Left renal pelvis (tissue), 4 donors: ENCODE measurements around the gene CYP2E1. TPM values are rescaled to one million over a fixed set of nuclear protein-coding genes. Genes with fewer than 3 reads are reported as not detected.
"Not testable (repeated sequence)": the region's sequence is repeated elsewhere in the genome, so short reads cannot be mapped to it uniquely, and the experiment has no call there.

Experiments
- DNase-seq, 4 donors: peaks; one replicate each; pipeline ENCODE4 v3.0.0-alpha.2; 2013; ENCODE audit warnings: low read depth in 4 of 4, low spot score in 3 of 4
- polyA plus RNA-seq, 4 donors: library from polyadenylated mRNA; unstranded; fragments of 120-200 nt; gene quantifications; one replicate each; pipeline ENCODE4 v1.2.1, GENCODE V29; 2013; ENCODE audit not compliant: insufficient read length in 4 of 4

The CYP2E1 gene
- polyA plus RNA-seq, 4 donors = 0.67 to 2.3 (median 1.1) TPM

GRCh38 chr10:133528296-133528844 is 1.2 kb downstream of the CYP2E1 start:
- DNase-seq = no peak

DNA sequence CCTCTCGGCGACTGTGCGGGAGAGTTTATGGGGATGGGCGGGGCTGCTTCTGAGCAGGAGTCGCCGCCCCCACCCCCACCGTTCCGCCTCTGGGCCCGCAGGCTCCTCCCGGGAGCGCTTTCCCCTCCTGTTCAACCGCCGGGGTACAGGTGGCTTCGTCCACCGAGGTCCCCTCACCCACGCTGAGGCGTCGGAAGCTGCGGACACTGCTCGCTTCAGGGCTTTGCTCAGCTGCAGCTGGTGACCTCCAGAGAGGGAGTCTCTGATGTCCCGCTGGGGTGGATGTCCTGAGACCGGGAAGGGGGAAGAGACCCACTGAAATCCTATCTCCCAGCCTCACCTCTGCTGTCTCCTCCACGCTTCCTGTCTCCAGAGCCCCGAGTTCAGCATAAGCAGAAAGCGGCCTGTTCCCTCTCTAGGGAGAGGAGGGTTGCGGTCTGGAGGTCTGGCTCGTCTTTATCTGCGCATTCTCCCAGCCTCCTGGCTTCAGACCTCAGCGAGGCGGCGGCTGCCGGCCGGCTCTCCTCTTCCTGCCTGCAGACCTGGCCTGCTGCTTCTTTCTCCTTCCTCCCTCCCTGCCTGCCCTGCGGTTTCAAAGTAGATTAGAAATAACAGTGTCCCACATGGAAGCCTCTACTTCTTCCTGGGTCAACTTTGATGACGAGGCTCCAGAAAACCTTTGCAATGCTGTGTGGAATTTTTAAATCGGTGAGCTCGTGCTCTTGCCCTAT is 1.8 kb downstream of the CYP2E1 start:
- no peak for DNase-seq

GRCh38 chr10:133529576-133529946 is 2.4 kb downstream of the CYP2E1 start:
- no peak for DNase-seq

GRCh38 chr10:133530506-133530905 is 3.3 kb downstream of the CYP2E1 start:
- no peak for DNase-seq

- no peak for DNase-seq
Observed at GRCh38 chr10:133532871-133533270, 5.7 kb downstream of the CYP2E1 start.

DNA sequence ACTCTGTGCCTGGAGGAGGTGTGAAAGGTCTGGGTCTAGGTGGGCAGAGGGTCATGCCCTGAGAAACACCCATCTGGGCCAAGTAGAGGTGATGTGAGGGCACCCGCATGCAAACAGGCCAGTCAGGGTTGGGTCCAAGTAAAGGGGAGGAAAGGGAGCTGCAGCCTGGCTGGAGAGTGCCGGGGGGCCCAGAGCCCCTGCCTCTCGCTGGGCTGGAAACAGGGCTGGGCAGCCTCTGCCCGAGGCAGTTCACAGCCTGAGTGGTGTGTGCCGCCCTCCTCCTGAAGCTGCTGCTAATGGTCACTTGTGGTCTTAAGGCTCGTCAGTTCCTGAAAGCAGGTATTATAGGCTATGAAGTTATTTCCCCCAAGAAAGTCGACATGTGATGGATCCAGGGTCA is 7.3 kb downstream of the CYP2E1 start:
- DNase-seq = no peak

GRCh38 chr10:133536198-133536597 is 9.0 kb downstream of the CYP2E1 start:
- DNase-seq = no peak

DNA sequence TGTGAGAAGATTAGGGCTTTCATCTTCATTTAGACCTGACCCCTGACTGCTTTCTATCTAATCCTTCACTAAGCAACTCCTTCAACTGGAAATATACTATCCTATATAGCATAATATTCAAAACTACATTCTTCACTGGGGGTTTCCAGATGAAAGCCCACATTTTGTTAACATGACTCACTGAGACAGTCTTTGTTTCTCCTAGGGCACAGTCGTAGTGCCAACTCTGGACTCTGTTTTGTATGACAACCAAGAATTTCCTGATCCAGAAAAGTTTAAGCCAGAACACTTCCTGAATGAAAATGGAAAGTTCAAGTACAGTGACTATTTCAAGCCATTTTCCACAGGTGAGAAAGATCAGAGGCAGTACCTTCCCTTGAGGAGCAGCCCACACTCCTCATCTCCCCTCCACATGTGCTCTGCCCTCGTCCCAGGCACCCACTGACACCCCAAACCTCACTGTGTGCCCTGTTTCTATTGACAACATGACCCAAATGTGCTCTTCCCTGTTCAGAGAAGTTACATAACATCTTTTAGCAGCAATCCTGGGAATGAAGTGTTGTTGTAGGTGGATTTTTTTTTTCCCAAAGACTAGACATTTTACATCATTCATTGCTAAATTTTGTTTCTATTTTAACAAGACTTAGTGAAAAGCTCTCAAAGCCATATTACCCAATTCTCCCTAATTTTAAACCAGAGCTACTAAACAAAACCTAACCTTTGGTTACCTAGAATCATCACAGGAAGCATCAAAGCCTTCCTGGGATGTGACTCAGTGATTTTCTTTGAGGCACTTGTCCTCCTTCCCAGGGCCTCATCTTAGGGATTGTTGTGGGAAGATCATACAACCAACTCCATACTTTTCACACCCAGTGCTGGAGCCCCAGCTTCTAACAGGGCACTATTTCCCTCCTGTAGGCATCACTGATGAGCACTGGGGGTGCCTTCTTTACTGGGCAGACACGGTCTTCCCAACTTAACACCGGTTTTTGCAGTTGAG is 10.7 kb downstream of the CYP2E1 start:
- DNase-seq = no peak

GRCh38 chr10:133541441-133541975 is 14.3 kb downstream of the CYP2E1 start:
- DNase-seq = not testable (repeated sequence)

- no peak for DNase-seq
Observed at GRCh38 chr10:133544506-133544905, 17.3 kb downstream of the CYP2E1 start.

DNA sequence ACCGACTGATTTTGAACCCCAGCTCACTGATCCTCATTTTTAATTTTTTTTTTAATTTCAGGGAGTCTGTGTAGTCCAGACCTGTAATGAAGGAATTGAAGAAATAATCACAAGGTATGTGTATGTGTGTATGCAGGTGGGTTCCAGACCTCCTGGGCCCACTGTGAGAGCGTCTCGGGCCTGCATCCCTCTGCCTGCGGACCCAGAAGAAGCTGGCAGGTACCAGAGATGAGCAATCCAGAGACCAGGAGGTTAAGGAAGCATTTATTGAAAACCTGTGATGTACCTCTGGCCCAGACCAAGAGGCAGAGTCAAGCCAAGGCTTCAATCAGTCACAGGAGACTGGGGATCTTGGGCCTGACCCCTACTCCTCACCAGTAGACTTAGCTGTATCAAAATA is 27.4 kb downstream of the CYP2E1 start:
- no peak for DNase-seq

GRCh38 chr10:133555521-133555920 is 28.4 kb downstream of the CYP2E1 start:
- no peak for DNase-seq

- DNase-seq = no peak
Observed at GRCh38 chr10:133557381-133557780, 30.2 kb downstream of the CYP2E1 start.

DNA sequence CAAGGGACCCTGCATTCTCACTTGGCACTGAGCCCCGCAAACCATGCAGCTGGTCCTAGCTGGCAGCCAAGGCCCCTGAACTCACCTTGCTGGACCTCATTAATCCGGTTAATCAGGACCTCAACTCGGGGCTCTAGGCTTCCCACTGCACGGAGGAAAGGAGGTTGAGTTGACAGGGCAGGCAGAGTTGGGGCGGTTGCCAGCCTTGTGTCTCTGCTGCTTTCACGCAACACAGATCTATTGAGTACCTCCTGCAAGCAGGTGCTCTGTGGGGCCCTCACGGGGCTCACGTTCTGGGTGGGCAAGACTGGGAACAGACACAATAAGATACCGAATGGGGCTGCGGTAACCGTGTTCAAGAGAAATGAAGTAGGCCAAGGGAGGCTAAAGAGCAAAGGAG is 32.1 kb downstream of the CYP2E1 start:
- no peak for DNase-seq

DNA sequence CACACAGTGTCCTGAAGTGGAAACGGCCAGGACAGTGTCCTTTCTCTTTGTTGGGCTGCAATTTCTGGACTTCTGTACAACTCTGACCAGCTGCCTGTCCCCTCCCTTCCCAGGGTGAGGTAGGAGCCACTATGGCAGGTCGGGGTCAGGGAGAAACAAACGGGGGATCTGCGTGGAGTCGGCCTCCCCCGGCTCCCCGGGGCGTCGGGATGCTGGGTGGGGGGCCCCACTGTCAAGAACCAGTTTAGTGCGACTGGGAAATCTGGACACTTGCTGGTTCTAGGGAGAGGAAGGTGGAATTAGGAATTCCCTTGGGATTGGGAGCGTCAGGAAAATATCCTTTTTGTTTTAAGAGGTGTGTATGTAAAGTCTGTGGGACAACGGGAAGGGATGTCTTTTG is 37.7 kb downstream of the CYP2E1 start:
- no peak for DNase-seq

DNA sequence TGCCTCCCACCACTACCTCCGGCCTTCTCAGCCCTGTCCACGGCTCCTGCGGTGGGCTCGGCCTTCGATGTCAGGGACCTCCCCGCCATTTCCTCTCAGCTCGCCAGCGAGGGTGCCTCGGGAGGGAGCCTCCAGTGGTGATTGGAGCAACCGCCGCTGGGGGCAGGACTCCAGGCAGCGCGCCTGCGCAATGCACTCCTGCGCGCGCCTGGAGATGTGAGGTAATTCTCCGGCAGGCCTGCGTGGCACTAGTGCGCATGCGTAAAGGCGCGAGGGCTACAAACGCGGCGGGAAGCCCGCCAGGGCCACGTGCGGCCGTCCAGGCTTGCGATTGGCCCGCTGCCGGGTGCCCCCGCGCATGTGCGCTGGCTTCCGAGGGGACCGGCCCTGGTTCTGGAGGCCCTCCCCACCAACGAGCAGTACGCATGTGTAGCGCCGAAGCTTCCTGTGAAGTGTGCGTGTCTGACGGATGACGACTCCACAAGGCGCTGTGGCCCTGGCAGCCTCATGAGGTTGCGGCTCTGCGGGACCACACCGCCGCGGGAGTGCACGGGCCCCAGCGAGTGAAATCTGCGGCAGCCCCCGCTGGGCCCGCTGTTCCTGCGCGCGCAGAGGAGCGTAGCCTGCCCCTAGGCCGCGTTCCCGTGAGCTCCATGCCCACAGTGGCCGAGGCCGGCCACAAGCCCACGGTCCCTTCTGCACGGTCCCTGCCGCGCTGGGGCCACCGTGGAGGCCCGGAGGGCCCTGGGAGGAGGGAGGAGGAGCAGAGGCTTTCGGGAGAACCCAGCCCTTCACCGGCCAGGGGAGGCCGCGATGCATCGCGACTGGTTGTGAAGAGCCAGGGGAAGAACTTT is 38.5 kb downstream of the CYP2E1 start, which contains the start of gene SYCE1:
TSS of gene SYCE1 (minus strand) at position 143 of the 854 bp plus-strand sequence. CDS start at position 89, 54 bp downstream.
- no peak for DNase-seq

- no peak for DNase-seq
Observed at GRCh38 chr10:133567119-133567518, 40.0 kb downstream of the CYP2E1 start.

- DNase-seq = no peak
Observed at GRCh38 chr10:133567609-133568286, 40.6 kb downstream of the CYP2E1 start.

DNA sequence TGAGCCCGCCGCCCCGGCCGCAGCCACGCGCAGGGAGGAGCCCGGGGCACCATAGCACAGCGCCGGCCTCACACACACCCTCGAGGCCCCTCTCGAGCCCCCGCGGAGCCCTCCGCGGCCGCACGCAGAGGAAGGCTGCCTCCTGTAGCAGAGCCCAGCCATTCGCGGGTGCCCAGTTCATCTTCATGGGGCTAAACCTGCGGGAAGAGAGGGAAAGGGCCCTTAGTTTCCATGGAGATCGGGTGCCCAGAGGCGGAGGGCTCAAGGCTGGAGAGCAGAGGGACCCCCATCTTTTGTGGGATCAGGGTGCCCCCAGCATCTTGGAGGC is 41.1 kb downstream of the CYP2E1 start:
- DNase-seq = no peak
